Right lobe of liver (tissue), 4 donors: Measurements from ENCODE around the gene KDM1B.

Experiments
- CTCF ChIP-seq, 4 donors: fragments of 200-600 bp in 3 of 4; fragments of 450-650 bp in 1 of 4; IDR thresholded peaks; one replicate each; pipeline versions ENCODE4 v1.5.1 to v1.8.0; 2016 to 2022; ENCODE audit warnings: antibody characterized with exemption in 4 of 4, mild to moderate bottlenecking in 2 of 4
- POLR2A ChIP-seq: fragments of 450-650 bp; IDR thresholded peaks from one replicate; pipeline ENCODE4 v1.6.1; 2017; ENCODE audit warnings: antibody characterized with exemption, mild to moderate bottlenecking
- donor health status: DM: no; HTN: no; CAD: no.
- donor health status: DM: no; HTN: no; CAD: no.
- donor health status: DM: no; HTN: yes; CAD: no.

DNA sequence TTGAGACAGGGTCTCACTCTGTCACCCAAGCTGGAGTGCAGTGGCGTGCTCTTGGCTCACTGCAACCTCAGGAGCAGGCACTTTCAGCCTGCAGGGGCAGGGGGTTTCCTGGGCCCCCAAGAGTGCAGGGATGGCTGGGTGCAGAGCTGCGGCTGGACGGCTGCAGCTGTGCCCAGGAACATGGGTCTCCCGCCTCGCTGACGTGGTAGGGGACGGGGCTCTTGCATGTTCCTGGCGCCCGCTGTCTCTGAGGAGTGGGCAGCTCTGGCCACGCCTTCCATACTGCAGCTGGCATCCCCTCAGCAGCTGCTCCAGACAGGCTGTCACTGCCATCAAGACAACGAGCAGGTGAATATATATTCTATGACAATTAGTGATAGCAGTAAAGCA lies 111.3 kb downstream of the KDM1B start:
- no peak for TF ChIP-seq CTCF (IDR thresholded peaks at IDR 0.05)
- TF ChIP-seq POLR2A, result no peak
